ENCODE measurements around the gene APBA1.
"Not testable (repeated sequence)": the region's sequence is repeated elsewhere in the genome, so short reads cannot be mapped to it uniquely, and the experiment has no call there.

APBA1 gene

GRCh38 chr9:69609156-69609555 lies 63.0 kb downstream of the APBA1 start:
- DNase-seq (ENCODE audit: extremely low read depth in 1 of 2, low read depth in 1 of 2), result no peak

GRCh38 chr9:69606089-69606488 lies 66.1 kb downstream of the APBA1 start:
- no peak for DNase-seq (ENCODE audit: extremely low read depth in 1 of 2, low read depth in 1 of 2)

GRCh38 chr9:69605406-69605805 lies 66.8 kb downstream of the APBA1 start:
- no peak for DNase-seq (ENCODE audit: extremely low read depth in 1 of 2, low read depth in 1 of 2)

GRCh38 chr9:69604568-69605219 lies 67.5 kb downstream of the APBA1 start:
- DNase-seq (ENCODE audit: extremely low read depth in 1 of 2, low read depth in 1 of 2), result no peak

- no peak for DNase-seq (ENCODE audit: extremely low read depth in 1 of 2, low read depth in 1 of 2)
These were observed 68.5 kb downstream of the APBA1 start for GRCh38 chr9:69603656-69604055.

- DNase-seq (ENCODE audit: extremely low read depth in 1 of 2, low read depth in 1 of 2), result no peak
These were observed 69.4 kb downstream of the APBA1 start for GRCh38 chr9:69602773-69603172.

- DNase-seq (ENCODE audit: extremely low read depth in 1 of 2, low read depth in 1 of 2), result no peak
These were observed 70.5 kb downstream of the APBA1 start for GRCh38 chr9:69601698-69602097.

GRCh38 chr9:69600314-69601047 lies 71.7 kb downstream of the APBA1 start:
- no peak for DNase-seq (ENCODE audit: extremely low read depth in 1 of 2, low read depth in 1 of 2)

GRCh38 chr9:69599232-69599971 lies 72.8 kb downstream of the APBA1 start:
- no peak for DNase-seq (ENCODE audit: extremely low read depth in 1 of 2, low read depth in 1 of 2)

- not testable (repeated sequence) for DNase-seq (ENCODE audit: extremely low read depth in 1 of 2, low read depth in 1 of 2)
These were observed 75.3 kb downstream of the APBA1 start for GRCh38 chr9:69596906-69597305.

- DNase-seq (ENCODE audit: extremely low read depth in 1 of 2, low read depth in 1 of 2), result no peak
These were observed 78.0 kb downstream of the APBA1 start for GRCh38 chr9:69594180-69594579.

- DNase-seq (ENCODE audit: extremely low read depth in 1 of 2, low read depth in 1 of 2), result no peak
These were observed 78.4 kb downstream of the APBA1 start for GRCh38 chr9:69593756-69594155.

- DNase-seq (ENCODE audit: extremely low read depth in 1 of 2, low read depth in 1 of 2), result no peak
These were observed 78.9 kb downstream of the APBA1 start for GRCh38 chr9:69593301-69593700.

GRCh38 chr9:69590266-69590665 lies 81.9 kb downstream of the APBA1 start:
- DNase-seq (ENCODE audit: extremely low read depth in 1 of 2, low read depth in 1 of 2), result no peak

- no peak for DNase-seq (ENCODE audit: extremely low read depth in 1 of 2, low read depth in 1 of 2)
These were observed 83.0 kb downstream of the APBA1 start for GRCh38 chr9:69589156-69589555.

GRCh38 chr9:69585571-69585970 lies 86.6 kb downstream of the APBA1 start:
- DNase-seq (ENCODE audit: extremely low read depth in 1 of 2, low read depth in 1 of 2), result no peak

- no peak for DNase-seq (ENCODE audit: extremely low read depth in 1 of 2, low read depth in 1 of 2)
These were observed 87.4 kb downstream of the APBA1 start for GRCh38 chr9:69584759-69585158.

- no peak for DNase-seq (ENCODE audit: extremely low read depth in 1 of 2, low read depth in 1 of 2)
These were observed 88.4 kb downstream of the APBA1 start for GRCh38 chr9:69583645-69584234.

- DNase-seq (ENCODE audit: extremely low read depth in 1 of 2, low read depth in 1 of 2), result no peak
These were observed 89.5 kb downstream of the APBA1 start for GRCh38 chr9:69582544-69583297.

GRCh38 chr9:69582018-69582417 lies 90.2 kb downstream of the APBA1 start:
- no peak for DNase-seq (ENCODE audit: extremely low read depth in 1 of 2, low read depth in 1 of 2)
